ENCODE measurements around the gene RICTOR.

DNA sequence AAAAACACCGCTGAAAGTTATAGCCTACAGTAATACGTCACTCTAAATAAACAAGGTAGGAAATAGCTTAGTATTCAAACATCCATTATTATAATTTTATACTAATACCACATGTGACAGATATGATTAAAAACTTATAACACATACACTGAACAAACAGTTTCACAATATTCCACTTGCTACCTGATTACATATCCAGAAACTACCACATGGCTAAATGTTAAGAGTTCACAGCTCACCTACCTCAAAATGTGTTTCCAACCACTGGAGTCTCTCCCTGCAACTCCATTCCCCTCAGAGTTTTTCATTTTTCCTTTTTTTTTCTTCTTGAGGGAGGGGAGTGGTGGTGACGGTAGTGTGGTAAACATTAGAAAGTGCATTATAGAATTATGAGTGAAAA, 12.1 kb downstream of the RICTOR start:
- TF ChIP-seq, protein P1, sequence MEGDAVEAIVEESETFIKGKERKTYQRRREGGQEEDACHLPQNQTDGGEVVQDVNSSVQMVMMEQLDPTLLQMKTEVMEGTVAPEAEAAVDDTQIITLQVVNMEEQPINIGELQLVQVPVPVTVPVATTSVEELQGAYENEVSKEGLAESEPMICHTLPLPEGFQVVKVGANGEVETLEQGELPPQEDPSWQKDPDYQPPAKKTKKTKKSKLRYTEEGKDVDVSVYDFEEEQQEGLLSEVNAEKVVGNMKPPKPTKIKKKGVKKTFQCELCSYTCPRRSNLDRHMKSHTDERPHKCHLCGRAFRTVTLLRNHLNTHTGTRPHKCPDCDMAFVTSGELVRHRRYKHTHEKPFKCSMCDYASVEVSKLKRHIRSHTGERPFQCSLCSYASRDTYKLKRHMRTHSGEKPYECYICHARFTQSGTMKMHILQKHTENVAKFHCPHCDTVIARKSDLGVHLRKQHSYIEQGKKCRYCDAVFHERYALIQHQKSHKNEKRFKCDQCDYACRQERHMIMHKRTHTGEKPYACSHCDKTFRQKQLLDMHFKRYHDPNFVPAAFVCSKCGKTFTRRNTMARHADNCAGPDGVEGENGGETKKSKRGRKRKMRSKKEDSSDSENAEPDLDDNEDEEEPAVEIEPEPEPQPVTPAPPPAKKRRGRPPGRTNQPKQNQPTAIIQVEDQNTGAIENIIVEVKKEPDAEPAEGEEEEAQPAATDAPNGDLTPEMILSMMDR (conservative IDR thresholded peaks at IDR 0.05; ENCODE audit: low read depth, low read length) = no peak
- no peak for TF ChIP-seq EZH2 (IDR thresholded peaks at IDR 0.05; ENCODE audit: low read length, unreplicated experiment)

All from PC-3 (cell line).